ENCODE measurements around the gene BCR.

BCR gene

DNA sequence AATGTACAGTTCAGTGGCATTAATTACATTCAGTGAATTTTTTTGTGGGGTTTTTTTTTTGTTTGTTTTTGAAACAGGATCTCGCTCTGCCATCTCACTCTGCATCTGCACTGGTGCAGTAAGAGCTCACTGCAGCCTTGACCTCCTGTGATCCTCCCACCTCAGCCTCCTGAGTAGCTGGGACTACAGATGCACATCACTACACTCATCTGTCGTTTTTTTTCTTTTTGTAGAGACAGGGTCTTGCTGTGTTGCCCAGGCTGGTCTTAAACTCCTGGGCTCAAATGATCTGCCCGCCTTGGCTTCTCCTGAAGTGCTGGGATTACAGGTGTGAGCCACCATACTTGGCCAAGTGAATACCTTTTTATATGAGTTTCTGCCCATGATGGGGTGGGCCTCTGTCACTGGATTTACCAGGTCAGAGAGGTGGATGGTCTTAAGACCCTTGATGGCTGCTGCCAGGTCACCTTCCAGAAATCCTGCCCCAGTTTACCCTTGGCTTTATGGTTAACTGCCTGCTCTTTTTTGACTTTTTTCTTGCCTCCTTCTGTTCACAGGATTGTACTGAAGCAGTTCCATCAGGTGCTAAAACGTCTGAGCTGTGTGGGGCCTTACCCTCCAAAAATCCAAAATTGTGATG, 22.6 kb downstream of the BCR start:
- TF ChIP-seq, protein P1, sequence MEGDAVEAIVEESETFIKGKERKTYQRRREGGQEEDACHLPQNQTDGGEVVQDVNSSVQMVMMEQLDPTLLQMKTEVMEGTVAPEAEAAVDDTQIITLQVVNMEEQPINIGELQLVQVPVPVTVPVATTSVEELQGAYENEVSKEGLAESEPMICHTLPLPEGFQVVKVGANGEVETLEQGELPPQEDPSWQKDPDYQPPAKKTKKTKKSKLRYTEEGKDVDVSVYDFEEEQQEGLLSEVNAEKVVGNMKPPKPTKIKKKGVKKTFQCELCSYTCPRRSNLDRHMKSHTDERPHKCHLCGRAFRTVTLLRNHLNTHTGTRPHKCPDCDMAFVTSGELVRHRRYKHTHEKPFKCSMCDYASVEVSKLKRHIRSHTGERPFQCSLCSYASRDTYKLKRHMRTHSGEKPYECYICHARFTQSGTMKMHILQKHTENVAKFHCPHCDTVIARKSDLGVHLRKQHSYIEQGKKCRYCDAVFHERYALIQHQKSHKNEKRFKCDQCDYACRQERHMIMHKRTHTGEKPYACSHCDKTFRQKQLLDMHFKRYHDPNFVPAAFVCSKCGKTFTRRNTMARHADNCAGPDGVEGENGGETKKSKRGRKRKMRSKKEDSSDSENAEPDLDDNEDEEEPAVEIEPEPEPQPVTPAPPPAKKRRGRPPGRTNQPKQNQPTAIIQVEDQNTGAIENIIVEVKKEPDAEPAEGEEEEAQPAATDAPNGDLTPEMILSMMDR (IDR thresholded peaks at IDR 0.05; ENCODE audit: extremely low read depth, missing control alignments) = no peak
- DNase-seq (ENCODE audit: low spot score) = no peak

DNA sequence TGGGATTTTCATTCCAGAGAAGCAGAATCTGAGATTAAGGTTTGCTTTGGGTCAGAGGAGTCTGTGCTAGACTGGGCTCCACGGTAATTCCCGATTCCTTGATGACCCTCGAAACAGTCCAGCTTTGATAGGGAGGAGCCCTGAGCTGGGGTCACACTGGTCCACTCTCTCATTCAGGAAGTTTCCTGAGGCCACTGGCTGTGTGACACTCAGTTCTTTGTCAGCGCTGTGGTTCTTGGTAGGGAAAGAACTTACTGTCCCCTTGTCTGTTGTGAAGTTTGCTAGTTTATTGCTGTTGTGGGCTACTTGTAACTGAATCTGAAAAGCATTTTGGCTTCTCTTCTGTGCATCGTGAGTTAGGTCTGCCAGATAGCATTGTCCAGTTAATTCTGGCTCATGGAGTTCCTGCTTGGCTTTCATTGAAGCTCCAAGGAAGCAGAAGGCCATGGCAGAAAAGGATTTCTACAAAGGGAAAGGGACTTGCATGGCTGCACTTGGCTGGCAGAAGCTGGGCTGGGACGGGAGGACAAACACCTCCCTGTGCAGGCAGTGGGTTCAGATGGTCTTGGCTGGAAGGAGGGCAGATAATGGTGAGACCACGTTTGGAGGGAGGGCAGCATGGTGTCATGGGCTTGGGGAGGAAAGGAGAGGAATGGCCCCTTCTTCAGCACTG, 23.3 kb downstream of the BCR start:
- TF ChIP-seq, protein P1 (IDR thresholded peaks at IDR 0.05; ENCODE audit: extremely low read depth, missing control alignments) = no peak
- no peak for DNase-seq (ENCODE audit: low spot score)

DNA sequence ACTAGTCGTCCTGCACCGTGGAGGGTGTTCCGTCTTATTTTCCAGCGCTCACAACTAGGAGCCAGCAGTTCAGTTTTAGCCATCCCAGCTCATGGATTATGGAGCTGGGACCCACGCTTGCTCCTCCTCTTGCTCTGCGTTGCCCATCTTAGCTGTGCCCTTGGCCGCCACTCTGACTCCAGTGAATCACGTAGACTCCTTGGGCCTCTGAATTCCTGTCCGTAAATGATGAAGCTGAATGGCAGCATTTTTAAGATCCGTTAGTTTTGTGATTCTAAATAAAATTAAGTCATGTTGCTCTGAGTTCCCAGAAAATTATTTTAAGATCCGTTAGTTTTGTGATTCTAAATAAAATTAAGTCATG, 23.8 kb downstream of the BCR start:
- TF ChIP-seq, protein P1 (IDR thresholded peaks at IDR 0.05; ENCODE audit: extremely low read depth, missing control alignments) = no peak
- DNase-seq (ENCODE audit: low spot score) = no peak

DNA sequence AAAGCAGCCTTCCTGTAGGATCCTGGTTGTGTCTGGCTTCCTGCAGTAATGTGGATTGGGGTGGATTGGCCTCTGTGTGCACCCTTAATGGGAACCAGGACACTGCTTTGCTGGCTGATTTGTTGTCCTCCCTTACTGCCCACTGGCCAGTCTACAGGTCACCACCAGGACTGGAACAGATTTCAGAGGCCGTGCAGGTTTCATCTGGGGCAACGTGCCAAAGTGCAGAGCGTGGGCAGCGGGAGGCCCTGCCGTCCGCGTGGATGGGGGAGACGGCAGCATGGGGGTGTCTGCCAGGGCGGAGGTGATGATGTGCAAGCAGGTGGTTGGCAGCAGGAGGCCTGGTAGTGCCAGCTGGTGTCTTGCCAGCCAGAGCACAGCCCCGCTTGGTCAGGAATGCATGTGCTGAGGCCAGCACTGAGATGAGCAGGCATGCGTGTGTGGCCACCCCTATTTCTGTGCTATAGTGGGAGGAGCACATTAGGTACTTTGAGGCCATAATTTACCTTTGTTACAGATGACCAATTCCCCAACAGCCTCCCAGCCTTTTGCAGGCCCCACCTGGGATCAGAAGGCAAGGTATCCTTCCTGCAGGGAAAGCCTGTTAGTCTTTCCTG, 24.3 kb downstream of the BCR start:
- TF ChIP-seq, protein P1 (IDR thresholded peaks at IDR 0.05; ENCODE audit: extremely low read depth, missing control alignments) = no peak
- no peak for DNase-seq (ENCODE audit: low spot score)

GRCh38 chr22:23205339-23206049, 25.2 kb downstream of the BCR start:
- TF ChIP-seq, protein P1 (IDR thresholded peaks at IDR 0.05; ENCODE audit: extremely low read depth, missing control alignments) = no peak
- DNase-seq (ENCODE audit: low spot score) = no peak

DNA sequence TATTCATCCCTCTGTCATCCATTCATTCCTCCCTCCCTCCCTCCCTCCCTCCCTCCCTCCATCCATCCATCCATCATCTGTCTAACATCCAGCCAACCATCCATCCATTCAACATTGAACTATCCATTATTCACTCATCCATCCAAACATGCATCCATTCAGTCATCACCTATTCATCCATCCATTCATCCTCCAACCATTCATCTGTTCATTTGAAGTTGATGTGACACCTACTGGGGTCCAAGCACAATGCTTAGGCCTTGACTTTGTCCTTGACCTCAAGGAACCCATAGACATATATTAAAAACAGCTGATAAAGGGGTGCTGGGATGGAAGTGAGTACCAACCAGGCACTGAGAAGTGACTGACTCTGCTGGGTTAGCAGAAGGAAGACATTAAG, 26.6 kb downstream of the BCR start:
- DNase-seq (ENCODE audit: low spot score) = no peak
- TF ChIP-seq, protein P1 (IDR thresholded peaks at IDR 0.05; ENCODE audit: extremely low read depth, missing control alignments) = no peak

Measured in GM20000 (cell line).